Liver (tissue), 9 donors: Measurements from ENCODE around the gene GPR157. TPM values are rescaled to one million over a fixed set of nuclear protein-coding genes. Genes with fewer than 3 reads are reported as not detected.

Experiments
- DNase-seq: peaks from one replicate; pipeline ENCODE4 v3.0.0-alpha.2; 2017; ENCODE audit warnings: low spot score
- H3K27ac ChIP-seq, 2 donors: one replicate each; pipeline ENCODE4 v1.7.0; 2013; ENCODE audit warnings: inconsistent platforms in 2 of 2, low read length in 2 of 2, control low read depth in 1 of 2, low read depth in 1 of 2, mild to moderate bottlenecking in 1 of 2
- H3K27me3 ChIP-seq, 4 donors: one replicate each; pipeline versions ENCODE4 v1.6.1 to v1.7.0; 2013; ENCODE audit warnings: low read length in 3 of 4, inconsistent platforms in 1 of 4, mild to moderate bottlenecking in 1 of 4, moderate library complexity in 1 of 4; ENCODE audit not compliant: control insufficient read depth in 4 of 4, insufficient read depth in 4 of 4
- H3K36me3 ChIP-seq, 4 donors: one replicate each; pipeline versions ENCODE4 v1.6.1 to v1.7.0; 2013; ENCODE audit warnings: low read length in 3 of 4, mild to moderate bottlenecking in 3 of 4, low read depth in 1 of 4, moderate library complexity in 1 of 4; ENCODE audit not compliant: control insufficient read depth in 4 of 4, insufficient read depth in 3 of 4
- H3K4me1 ChIP-seq, 4 donors: one replicate each; pipeline versions ENCODE4 v1.6.1 to v1.7.0; 2013; ENCODE audit warnings: low read length in 3 of 4, mild to moderate bottlenecking in 3 of 4, moderate library complexity in 1 of 4; ENCODE audit not compliant: control insufficient read depth in 4 of 4, insufficient read depth in 4 of 4
- H3K4me3 ChIP-seq, 3 donors: one replicate each; pipeline versions ENCODE4 v1.6.1 to v1.7.0; 2013; ENCODE audit warnings: low read length in 3 of 3, control low read depth in 1 of 3, low read depth in 1 of 3, mild to moderate bottlenecking in 1 of 3
- H3K9ac ChIP-seq, 2 donors: one replicate each; pipeline ENCODE4 v1.7.0; 2013; ENCODE audit warnings: low read length in 2 of 2, mild to moderate bottlenecking in 2 of 2, moderate library complexity in 2 of 2, control low read depth in 1 of 2, low read depth in 1 of 2
- H3K9me3 ChIP-seq, 4 donors: one replicate each; pipeline versions ENCODE4 v1.6.1 to v1.7.0; 2013; ENCODE audit warnings: low read length in 3 of 4; ENCODE audit not compliant: control insufficient read depth in 4 of 4
- ATF3 ChIP-seq: IDR thresholded peaks from 2 replicates; pipeline ENCODE4 v1.6.1; 2016; ENCODE audit warnings: antibody characterized with exemption
- CTCF ChIP-seq: fragments of 150-350 bp; IDR thresholded peaks from 2 replicates; pipeline ENCODE4 v1.5.1; 2017; ENCODE audit warnings: improper control_type of control experiment, low read depth, low read length; ENCODE audit not compliant: missing input control
- EGR1 ChIP-seq, 2 donors: IDR thresholded peaks; 2 replicates each; pipeline ENCODE4 v1.6.1; 2016 to 2018; ENCODE audit warnings: antibody characterized with exemption in 2 of 2, low read depth in 2 of 2
- FOXA1 ChIP-seq: IDR thresholded peaks from 2 replicates; pipeline ENCODE4 v1.6.1; 2016; ENCODE audit warnings: antibody characterized with exemption
- FOXA2 ChIP-seq: IDR thresholded peaks from 2 replicates; pipeline ENCODE4 v1.6.1; 2016; ENCODE audit warnings: antibody characterized with exemption
- HNF4G ChIP-seq: IDR thresholded peaks from 2 replicates; pipeline ENCODE4 v1.6.1; 2016; ENCODE audit warnings: antibody characterized with exemption
- JUND ChIP-seq, 2 donors: IDR thresholded peaks; 2 replicates each; pipeline ENCODE4 v1.6.1; 2016; ENCODE audit warnings: antibody characterized with exemption in 2 of 2
- MAX ChIP-seq: IDR thresholded peaks from 2 replicates; pipeline ENCODE4 v1.6.1; 2016; ENCODE audit warnings: antibody characterized with exemption
- NR2F2 ChIP-seq: IDR thresholded peaks from 2 replicates; pipeline ENCODE4 v1.6.1; 2016; ENCODE audit warnings: antibody characterized with exemption
- RAD21 ChIP-seq, 2 donors: IDR thresholded peaks; 2 replicates each; pipeline ENCODE4 v1.6.1; 2016; ENCODE audit warnings: antibody characterized with exemption in 2 of 2, mild to moderate bottlenecking in 2 of 2
- REST ChIP-seq: IDR thresholded peaks from 2 replicates; pipeline ENCODE4 v1.6.1; 2016; ENCODE audit warnings: antibody characterized with exemption, mild to moderate bottlenecking
- SP1 ChIP-seq: IDR thresholded peaks from 2 replicates; pipeline ENCODE4 v1.6.1; 2018; ENCODE audit warnings: antibody characterized with exemption, mild to moderate bottlenecking
- YY1 ChIP-seq: IDR thresholded peaks from 2 replicates; pipeline ENCODE4 v1.6.1; 2016; ENCODE audit warnings: antibody characterized with exemption, mild to moderate bottlenecking
- ZBTB33 ChIP-seq: IDR thresholded peaks from 2 replicates; pipeline ENCODE4 v1.6.1; 2016; ENCODE audit warnings: antibody characterized with exemption
- WGBS: extraction: QIAGEN DNeasy Blood & Tissue Kit; methylation state at CpG from one replicate; pipeline ENCODE4 v1.1.7; 2013; 5-methylcytosine and 5-hydroxymethylcytosine counted together
- polyA plus RNA-seq, 2 donors: library from polyadenylated mRNA; stranded (reverse) in 1 of 2; unstranded in 1 of 2; fragments of 200-250 nt in 1 of 2; fragments of >200 nt in 1 of 2; fragmentation: Nextera tagmentation in 1 of 2; extraction: Ambion mirVana in 1 of 2; gene quantifications; one replicate each; pipeline versions ENCODE4 v1.2.1 to v1.2.3, GENCODE V29; 2013 to 2015
- total RNA-seq, 2 donors: library from RNA; depleted of rRNA; stranded (reverse); fragments of >200 nt; gene quantifications; one replicate each; pipeline ENCODE4 v1.2.3, GENCODE V29; 2014
- donor health status: healthy.
- donor health status: healthy.
- donor health status: healthy.
- donor health status: healthy.
- donor health status: healthy.

GPR157 gene
- total and polyA plus RNA-seq, 4 donors: 1.3 to 7.0 (median 2.2) TPM

GRCh38 chr1:9099555-9099954 is 29.3 kb downstream of the GPR157 start (continued):
- TF ChIP-seq ZBTB33 (no peak), HNF4G (no peak), CTCF (no peak)

GRCh38 chr1:9097947-9098705 is 30.8 kb downstream of the GPR157 start:
- Histone ChIP-seq H3K4me1 (peaks cover 0 to 12% (median 11%) of the 10 kb centered on the region in 4 donors), H3K4me3 (no peak overlapping the region), H3K27me3 (no peaks in the 10 kb centered on the region), H3K36me3 (peaks cover 0 to 5% (median 0%) of the 10 kb centered on the region in 4 donors), H3K9me3 (no peaks in the 10 kb centered on the region), H3K9ac (no peak overlapping the region), H3K27ac (no peak overlapping the region)
- 91% methylated on average over 13 of the region's 13 CpGs for WGBS
- TF ChIP-seq REST: no peak
- TF ChIP-seq JUND (IDR thresholded peaks at IDR 0.05): no peak
- no peak for TF ChIP-seq RAD21 (IDR thresholded peaks at IDR 0.05)
- no peak for DNase-seq

GRCh38 chr1:9095818-9096217 is 33.1 kb downstream of the GPR157 start:
- WGBS: 94% methylated on average over 2 of the region's 2 CpGs
- Histone ChIP-seq H3K36me3 (no peaks in the 10 kb centered on the region), H3K9me3 (no peaks in the 10 kb centered on the region), H3K27me3 (no peaks in the 10 kb centered on the region), H3K27ac (no peak overlapping the region), H3K9ac (no peak overlapping the region), H3K4me3 (no peak overlapping the region), H3K4me1 (peaks cover 0 to 12% (median 10%) of the 10 kb centered on the region in 4 donors)
- no peak for DNase-seq
- TF ChIP-seq EGR1 (IDR thresholded peaks at IDR 0.05; ENCODE audit: low read depth in 2 of 2) (no peak), REST (no peak), NR2F2 (no peak), CTCF (no peak), JUND (IDR thresholded peaks at IDR 0.05) (no peak), SP1 (no peak), MAX (no peak), FOXA1 (no peak), FOXA2 (no peak), YY1 (no peak), HNF4G (no peak), ATF3 (no peak)
